Transverse colon (tissue), 4 donors: ENCODE measurements around the gene F2RL3.

ENCODE experiments used
- CTCF ChIP-seq, 5 experiments: fragments of 200-600 bp in 3 of 5; fragments of 450-650 bp in 2 of 5; sonication (generic) in 3 of 5; IDR thresholded peaks; 1 replicate in 2 of 5; 2 replicates in 3 of 5; pipeline ENCODE4 v1.5.1; 2016 to 2017; ENCODE audit warnings: antibody characterized with exemption in 5 of 5, inconsistent platforms in 3 of 5, mild to moderate bottlenecking in 2 of 5, moderate library complexity in 1 of 5
- EP300 ChIP-seq: sonication (generic); formaldehyde crosslinking; IDR thresholded peaks from one replicate; pipeline ENCODE4 v1.6.1; 2017; ENCODE audit warnings: antibody characterized with exemption, low read depth
- POLR2A ChIP-seq: fragments of 450-650 bp; IDR thresholded peaks from one replicate; pipeline ENCODE4 v1.6.1; 2016; ENCODE audit warnings: antibody characterized with exemption, mild to moderate bottlenecking, moderate library complexity
- POLR2AphosphoS5 ChIP-seq, 3 donors: sonication (generic); formaldehyde crosslinking; IDR thresholded peaks; one replicate each; pipeline ENCODE4 v1.6.1; 2016; ENCODE audit warnings: antibody characterized with exemption in 3 of 3

GRCh38 chr19:16861011-16861410, 27.8 kb upstream of the F2RL3 start:
- TF ChIP-seq POLR2A: no peak
- TF ChIP-seq CTCF (IDR thresholded peaks at IDR 0.05): no peak
- no peak for TF ChIP-seq POLR2AphosphoS5 (IDR thresholded peaks at IDR 0.05)
- no peak for TF ChIP-seq EP300
